HCT116 (cell line): ENCODE data around the gene TMEM154. TPM values are rescaled to one million over a fixed set of nuclear protein-coding genes. Genes with fewer than 3 reads are reported as not detected.

Source experiments
- ATAC-seq: fragments of 200-7000 bp; cut with Tn5 transposase; 2 replicates; pipeline ENCODE4 v1.9.1; 2020; ENCODE audit warnings: mild to moderate bottlenecking, moderate library complexity
- BruUV-seq: library from RNA; stranded (reverse); fragments of 400-500 nt; replicated peaks from 2 replicates; lab custom pipeline; 2021; lab: Mats Ljungman, UMichigan
- CTCF ChIA-PET: fragments of 300-600 bp; sonication (Branson Sonifier 250); formaldehyde crosslinking; loops from one replicate; lab custom pipeline; 2021; ENCODE audit warnings: antibody characterized with exemption; lab: Charles Lee
- POLR2A ChIA-PET: fragments of 300-600, 350-600 bp; sonication (Branson Sonifier 250); formaldehyde crosslinking; loops from one replicate; lab custom pipeline; 2021; ENCODE audit warnings: antibody characterized with exemption; lab: Charles Lee
- RAD21 ChIA-PET, 2 experiments: fragments of 300-600 bp; sonication (Branson Sonifier 250); formaldehyde crosslinking; loops; one replicate each; lab custom pipeline; 2023; ENCODE audit warnings: low total read pairs in 2 of 2; ENCODE audit not compliant: uncharacterized antibody in 2 of 2, unreplicated experiment in 2 of 2, low non-redundant PET in 1 of 2; lab: Charles Lee
- DNase-seq: peaks from one replicate; pipeline ENCODE4 v3.0.0-alpha.2; 2010; ENCODE audit warnings: low read depth, low spot score
- H2AFZ ChIP-seq: fragments of 200-600 bp; shearing (Covaris generic), sonication (generic); 2 replicates; pipeline ENCODE4 v1.6.1; 2017; ENCODE audit warnings: low read depth, mixed run types, mixed read lengths, antibody characterized with exemption, low read length; ENCODE audit not compliant: poor library complexity, severe bottlenecking
- H3K27ac ChIP-seq: 2 replicates; pipeline ENCODE4 v1.5.1; 2012; ENCODE audit warnings: low read depth, low read length
- H3K27me3 ChIP-seq: fragments of 200-600 bp; sonication (generic); 2 replicates; pipeline ENCODE4 v1.6.1; 2016; ENCODE audit warnings: mixed run types, low read length, mixed read lengths; ENCODE audit not compliant: insufficient read depth
- H3K36me3 ChIP-seq, 2 experiments: fragments of 200-500 bp in 1 of 2; fragments of 200-600 bp in 1 of 2; sonication (Bioruptor generic) in 1 of 2; sonication (generic) in 1 of 2; 2 replicates each; pipeline versions ENCODE4 v1.5.1 to v1.6.1; 2014 to 2016; ENCODE audit warnings: low read length in 2 of 2, inconsistent platforms in 1 of 2, mixed read lengths in 1 of 2, mixed run types in 1 of 2; ENCODE audit not compliant: insufficient read depth in 2 of 2, control insufficient read depth in 1 of 2
- H3K4me1 ChIP-seq, 2 experiments: fragments of 200-600 bp in 1 of 2; sonication (generic) in 1 of 2; 2 replicates each; pipeline versions ENCODE4 v1.5.1 to v1.6.1; 2012 to 2017; ENCODE audit warnings: low read length in 2 of 2, inconsistent platforms in 1 of 2, mild to moderate bottlenecking in 1 of 2, mixed read lengths in 1 of 2, mixed run types in 1 of 2, moderate library complexity in 1 of 2; ENCODE audit not compliant: insufficient read depth in 2 of 2, control insufficient read depth in 1 of 2
- H3K4me2 ChIP-seq: fragments of 200-600 bp; sonication (generic); 2 replicates; pipeline ENCODE4 v1.6.1; 2017; ENCODE audit warnings: mixed run types, low read length, mixed read lengths
- H3K4me3 ChIP-seq, 2 experiments: fragments of 200-600 bp in 1 of 2; sonication (generic) in 1 of 2; replicated peaks in 1 of 2; 2 replicates each; pipeline ENCODE4 v1.5.1; 2011 to 2016; ENCODE audit warnings: low read length in 2 of 2, control low read depth in 1 of 2, low read depth in 1 of 2, mild to moderate bottlenecking in 1 of 2, mixed read lengths in 1 of 2, mixed run types in 1 of 2
- H3K79me2 ChIP-seq: fragments of 200-600 bp; sonication (generic); 2 replicates; pipeline ENCODE4 v1.6.1; 2017; ENCODE audit warnings: mild to moderate bottlenecking, mixed run types, low read length, moderate library complexity, mixed read lengths; ENCODE audit not compliant: insufficient read depth
- H3K9ac ChIP-seq: fragments of 200-600 bp; sonication (generic); 2 replicates; pipeline ENCODE4 v1.6.1; 2016; ENCODE audit warnings: low read length, mixed read lengths
- H3K9me2 ChIP-seq: fragments of 200-600 bp; sonication (generic), shearing (Covaris generic); 2 replicates; pipeline ENCODE4 v1.6.1; 2017; ENCODE audit warnings: mixed run types, mild to moderate bottlenecking, moderate library complexity; ENCODE audit not compliant: insufficient read depth
- H3K9me3 ChIP-seq, 2 experiments: fragments of 200-500 bp in 1 of 2; fragments of 200-600 bp in 1 of 2; sonication (Bioruptor generic) in 1 of 2; sonication (generic) in 1 of 2; 2 replicates each; pipeline ENCODE4 v1.6.1; 2014 to 2017; ENCODE audit warnings: low read length in 2 of 2, mixed read lengths in 2 of 2, inconsistent platforms in 1 of 2, low read depth in 1 of 2, mild to moderate bottlenecking in 1 of 2, mixed run types in 1 of 2, moderate library complexity in 1 of 2; ENCODE audit not compliant: control insufficient read depth in 1 of 2, insufficient read depth in 1 of 2
- H4K20me1 ChIP-seq: fragments of 200-600 bp; sonication (generic), shearing (Covaris generic); 2 replicates; pipeline ENCODE4 v1.6.1; 2017; ENCODE audit warnings: mixed run types, mild to moderate bottlenecking, moderate library complexity; ENCODE audit not compliant: insufficient read depth
- CBX3 ChIP-seq: IDR thresholded peaks from 2 replicates; pipeline ENCODE4 v1.6.1; 2012; ENCODE audit warnings: low read depth
- CEBPB ChIP-seq: IDR thresholded peaks from 2 replicates; pipeline ENCODE4 v1.6.1; 2012; ENCODE audit warnings: low read depth
- CTCF ChIP-seq, 3 experiments: fragments of 200-600 bp in 1 of 3; sonication (generic) in 1 of 3; IDR thresholded peaks in 2 of 3; conservative IDR thresholded peaks in 1 of 3; 2 replicates each; pipeline ENCODE4 v1.5.1; 2012 to 2017; ENCODE audit warnings: low read depth in 2 of 3, low read length in 2 of 3, antibody characterized with exemption in 1 of 3, borderline replicate concordance in 1 of 3, control low read depth in 1 of 3, mild to moderate bottlenecking in 1 of 3, mixed read lengths in 1 of 3, mixed run types in 1 of 3, moderate library complexity in 1 of 3; ENCODE audit not compliant: insufficient read depth in 1 of 3
- EGR1 ChIP-seq: IDR thresholded peaks from 2 replicates; pipeline ENCODE4 v1.6.1; 2012; ENCODE audit warnings: low read depth
- ELF1 ChIP-seq: IDR thresholded peaks from 2 replicates; pipeline ENCODE4 v1.6.1; 2012; ENCODE audit warnings: low read depth, borderline replicate concordance
- EZH2 ChIP-seq: fragments of 200-600 bp; sonication (generic); IDR thresholded peaks from 2 replicates; pipeline ENCODE4 v1.6.1; 2017; ENCODE audit warnings: antibody characterized with exemption, mixed run types
- EZH2phosphoT487 ChIP-seq: fragments of 200-600 bp; IDR thresholded peaks from 2 replicates; pipeline ENCODE4 v1.6.1; 2018; ENCODE audit warnings: antibody characterized with exemption, borderline replicate concordance
- FOSL1 ChIP-seq: IDR thresholded peaks from 2 replicates; pipeline ENCODE4 v1.6.1; 2012; ENCODE audit warnings: low read depth
- JUND ChIP-seq: IDR thresholded peaks from 2 replicates; pipeline ENCODE4 v1.6.1; 2012
- MAX ChIP-seq: IDR thresholded peaks from 2 replicates; pipeline ENCODE4 v1.6.1; 2012
- POLR2A ChIP-seq: IDR thresholded peaks from 2 replicates; pipeline ENCODE4 v1.7.0; 2011; ENCODE audit warnings: borderline replicate concordance; ENCODE audit not compliant: insufficient read depth, insufficient read length; ENCODE audit errors: extremely low read depth
- POLR2AphosphoS5 ChIP-seq: IDR thresholded peaks from 2 replicates; pipeline ENCODE4 v1.6.1; 2011; ENCODE audit warnings: mild to moderate bottlenecking, low read depth, low read length, moderate library complexity
- REST ChIP-seq: IDR thresholded peaks from 2 replicates; pipeline ENCODE4 v1.6.1; 2012; ENCODE audit warnings: low read depth
- SIN3A ChIP-seq: IDR thresholded peaks from 2 replicates; pipeline ENCODE4 v1.6.1; 2012; ENCODE audit warnings: low read depth
- SP1 ChIP-seq: IDR thresholded peaks from 2 replicates; pipeline ENCODE4 v1.6.1; 2012; ENCODE audit warnings: low read depth
- SRF ChIP-seq: IDR thresholded peaks from 2 replicates; pipeline ENCODE4 v1.6.1; 2012; ENCODE audit warnings: low read depth
- TCF7L2 ChIP-seq: IDR thresholded peaks from 2 replicates; pipeline ENCODE4 v1.7.0; 2011; ENCODE audit warnings: borderline replicate concordance, inconsistent platforms; ENCODE audit not compliant: insufficient read depth, insufficient read length; ENCODE audit errors: extremely low read depth
- ZBTB33 ChIP-seq: IDR thresholded peaks from 2 replicates; pipeline ENCODE4 v1.6.1; 2011; ENCODE audit warnings: mild to moderate bottlenecking, low read length, moderate library complexity; ENCODE audit not compliant: insufficient replicate concordance; ENCODE audit errors: extremely low read depth
- intact Hi-C: fragments of 100-400 bp; cut with micrococcal nuclease; formaldehyde crosslinking; loops from 2 replicates; pipeline ENCODE4 v1.10.0; 2022
- total RNA-seq: library from RNA; stranded (reverse); gene quantifications from one replicate; pipeline ENCODE4 v1.2.1, GENCODE V29; 2021; ENCODE audit not compliant: unreplicated experiment

Gene TMEM154
- total RNA-seq, 1 experiment from 2014 or later: 2.4 TPM

- H3K4me2 ChIP-seq: no peak overlapping the region
- RAD21 ChIA-PET: no interaction called here
- H3K4me1 ChIP-seq: peaks cover 0 to 13% of the 10 kb centered on the region in 2 experiments; a peak in 1 of 4 replicates
- CTCF ChIA-PET: no interaction called here
- ATAC-seq (peak; percentile 54), DNase-seq (no peak)
- H3K4me3 ChIP-seq: no peak overlapping the region
- H2AFZ ChIP-seq: no peak overlapping the region
- intact Hi-C loops: no loop called here
- H3K9me3 ChIP-seq: no peaks in the 10 kb centered on the region
- no peaks in the 10 kb centered on the region for H3K36me3 ChIP-seq
- no peak overlapping the region for H3K27ac ChIP-seq
- no peaks in the 10 kb centered on the region for H3K27me3 ChIP-seq
- POLR2A ChIA-PET: no interaction called here
- H3K9ac ChIP-seq: no peak overlapping the region
- no peaks in the 10 kb centered on the region for H3K79me2 ChIP-seq
- H4K20me1 ChIP-seq: no peaks in the 10 kb centered on the region
- TF ChIP-seq CEBPB (no peak), CTCF (IDR thresholded peaks at IDR 0.05 in 2 of 3, conservative IDR thresholded peaks at IDR 0.05 in 1 of 3; ENCODE audit: borderline replicate concordance in 1 of 3, insufficient read depth in 1 of 3, low read depth in 2 of 3, low read length in 2 of 3) (no peak), FOSL1 (no peak), ZBTB33 (no peak), MAX (no peak), CBX3 (no peak), POLR2AphosphoS5 (no peak), EZH2phosphoT487 (no peak), JUND (no peak), ELF1 (no peak), TCF7L2 (no peak), POLR2A (no peak), SRF (no peak), REST (no peak), EGR1 (no peak), SIN3A (no peak), EZH2 (no peak), SP1 (no peak)
- H3K9me2 ChIP-seq: no peaks in the 10 kb centered on the region
- BruUV-seq: no TSS peak
Observed at GRCh38 chr4:152613841-152614721, 65.7 kb downstream of the TMEM154 start.
